ENCODE results near the gene PFKFB2. TPM values are rescaled to one million over a fixed set of nuclear protein-coding genes. Genes with fewer than 3 reads are reported as not detected.

The PFKFB2 gene
- total RNA-seq, 1 donor from 2014 or later, result 63.2 TPM

DNA sequence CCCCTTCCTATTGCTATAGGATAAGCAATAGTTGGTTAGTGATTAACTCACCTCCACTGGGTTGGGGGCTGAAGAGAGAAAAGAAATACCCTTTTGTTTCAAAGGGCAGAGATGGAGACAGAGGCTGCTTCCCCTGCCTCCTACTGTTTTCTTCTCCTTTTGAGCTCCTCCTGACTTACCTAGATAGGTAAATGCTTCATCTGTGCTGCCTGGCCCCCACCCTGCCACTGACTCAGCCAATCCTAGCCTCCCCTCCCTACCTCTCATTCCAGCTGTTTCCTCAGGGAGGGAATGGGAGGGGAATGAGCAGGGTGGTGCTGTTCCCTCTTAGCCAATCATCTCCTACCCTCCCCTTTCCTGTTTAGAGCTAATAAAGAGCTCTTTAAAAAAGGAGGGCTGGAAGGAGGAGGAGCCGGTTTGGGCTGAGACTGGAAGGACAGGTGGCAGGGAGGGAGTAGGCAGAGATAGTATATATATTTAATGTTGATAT lies 20.5 kb upstream of the PFKFB2 start, which contains the start of gene C1orf116:
TSS of gene C1orf116 (minus strand) at position 229 of the 490 bp plus-strand sequence. CDS start 5,158 bp downstream, outside the sequence.
- FAIRE-seq (no peak), DNase-seq (ENCODE audit: low read depth) (peak; percentile 99)
- H3K4me3 ChIP-seq (ENCODE audit: low read depth, low read length), result peak within 1 kb of the TSS; percentile 74
- H3K36me3 ChIP-seq (ENCODE audit: control insufficient read depth, insufficient read depth, low read length), result peaks cover 1% of the 10 kb centered on the region
- no peaks in the 10 kb centered on the region for H3K27me3 ChIP-seq (ENCODE audit: control insufficient read depth, insufficient read depth, low read length)
- TF ChIP-seq, protein P1, sequence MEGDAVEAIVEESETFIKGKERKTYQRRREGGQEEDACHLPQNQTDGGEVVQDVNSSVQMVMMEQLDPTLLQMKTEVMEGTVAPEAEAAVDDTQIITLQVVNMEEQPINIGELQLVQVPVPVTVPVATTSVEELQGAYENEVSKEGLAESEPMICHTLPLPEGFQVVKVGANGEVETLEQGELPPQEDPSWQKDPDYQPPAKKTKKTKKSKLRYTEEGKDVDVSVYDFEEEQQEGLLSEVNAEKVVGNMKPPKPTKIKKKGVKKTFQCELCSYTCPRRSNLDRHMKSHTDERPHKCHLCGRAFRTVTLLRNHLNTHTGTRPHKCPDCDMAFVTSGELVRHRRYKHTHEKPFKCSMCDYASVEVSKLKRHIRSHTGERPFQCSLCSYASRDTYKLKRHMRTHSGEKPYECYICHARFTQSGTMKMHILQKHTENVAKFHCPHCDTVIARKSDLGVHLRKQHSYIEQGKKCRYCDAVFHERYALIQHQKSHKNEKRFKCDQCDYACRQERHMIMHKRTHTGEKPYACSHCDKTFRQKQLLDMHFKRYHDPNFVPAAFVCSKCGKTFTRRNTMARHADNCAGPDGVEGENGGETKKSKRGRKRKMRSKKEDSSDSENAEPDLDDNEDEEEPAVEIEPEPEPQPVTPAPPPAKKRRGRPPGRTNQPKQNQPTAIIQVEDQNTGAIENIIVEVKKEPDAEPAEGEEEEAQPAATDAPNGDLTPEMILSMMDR (IDR thresholded peaks at IDR 0.05; ENCODE audit: insufficient read depth, low read length, severe bottlenecking), result no peak

DNA sequence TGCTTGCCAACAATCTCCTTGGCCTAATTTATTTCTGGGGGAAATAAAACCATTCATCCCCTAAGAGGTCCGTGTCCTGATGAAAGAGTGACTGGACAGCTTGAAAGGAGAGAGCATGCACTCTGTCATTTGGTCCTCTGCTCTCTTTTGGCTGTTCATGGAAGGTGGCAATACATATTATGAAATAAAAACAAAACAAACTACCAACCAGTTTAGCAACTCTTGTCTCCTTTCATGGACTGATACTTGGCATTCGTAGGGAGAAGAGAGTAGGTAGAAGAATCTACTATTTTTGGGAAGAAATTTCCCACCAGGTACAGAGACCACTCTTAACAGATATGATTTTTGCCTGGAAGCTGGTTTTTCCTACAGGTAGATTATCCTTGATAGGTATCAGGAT lies 19.8 kb upstream of the PFKFB2 start:
- no peak for FAIRE-seq
- no peaks in the 10 kb centered on the region for H3K27me3 ChIP-seq (ENCODE audit: control insufficient read depth, insufficient read depth, low read length)
- DNase-seq (ENCODE audit: low read depth), result peak; percentile 22
- H3K4me3 ChIP-seq (ENCODE audit: low read depth, low read length), result no peak overlapping the region
- TF ChIP-seq, protein P1 (IDR thresholded peaks at IDR 0.05; ENCODE audit: insufficient read depth, low read length, severe bottlenecking), result no peak
- peaks cover 1% of the 10 kb centered on the region for H3K36me3 ChIP-seq (ENCODE audit: control insufficient read depth, insufficient read depth, low read length)

DNA sequence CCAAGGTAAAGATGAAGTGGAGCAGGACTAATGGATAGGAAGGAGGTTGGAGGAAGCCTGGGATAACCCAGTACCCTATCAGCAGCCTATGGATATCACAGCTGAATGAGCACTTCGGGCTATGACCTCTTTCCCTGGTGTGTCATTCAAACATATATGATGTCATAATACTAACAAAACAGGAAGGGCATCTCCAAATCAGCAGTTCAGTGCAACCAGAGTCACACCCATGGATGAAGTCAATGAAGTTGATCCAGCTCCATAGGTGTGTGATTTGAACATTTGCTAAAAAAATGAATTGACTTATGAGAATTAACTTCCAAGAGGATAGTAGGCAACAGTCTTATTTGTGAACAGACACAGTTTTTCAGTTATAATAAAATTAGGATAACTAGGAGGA lies 18.9 kb upstream of the PFKFB2 start:
- DNase-seq (ENCODE audit: low read depth), result peak; percentile 76
- no peak for FAIRE-seq

DNA sequence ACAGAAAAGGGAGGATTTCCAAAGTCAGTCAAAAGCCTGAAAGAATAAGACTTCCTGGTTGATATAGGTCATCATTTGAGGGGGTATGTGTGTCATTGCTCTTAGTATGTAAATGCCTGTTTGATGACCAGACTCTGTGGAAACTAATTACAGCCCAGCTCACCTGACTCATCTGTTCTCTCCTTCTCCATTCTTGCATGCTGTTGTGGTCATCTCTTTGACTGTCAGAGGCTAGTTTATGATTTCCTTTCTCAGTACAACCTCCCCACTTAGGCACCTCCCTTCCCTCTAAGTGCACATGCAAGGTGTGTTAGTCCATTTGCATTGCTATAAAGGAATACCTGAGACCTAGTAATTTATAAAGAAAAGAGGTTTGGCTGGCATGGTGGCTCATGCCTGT lies 18.1 kb upstream of the PFKFB2 start:
- Histone ChIP-seq H3K27me3 (ENCODE audit: control insufficient read depth, insufficient read depth, low read length) (no peaks in the 10 kb centered on the region), H3K4me3 (ENCODE audit: low read depth, low read length) (no peak overlapping the region), H3K36me3 (ENCODE audit: control insufficient read depth, insufficient read depth, low read length) (peaks cover 1% of the 10 kb centered on the region)
- FAIRE-seq, result peak; percentile 77
- peak; percentile 98 for DNase-seq (ENCODE audit: low read depth)
- TF ChIP-seq, protein P1 (IDR thresholded peaks at IDR 0.05; ENCODE audit: insufficient read depth, low read length, severe bottlenecking), result no peak

More for the DNA sequence above, 18.9 kb upstream of the PFKFB2 start:
- Histone ChIP-seq H3K36me3 (ENCODE audit: control insufficient read depth, insufficient read depth, low read length) (peaks cover 1% of the 10 kb centered on the region), H3K27me3 (ENCODE audit: control insufficient read depth, insufficient read depth, low read length) (no peaks in the 10 kb centered on the region), H3K4me3 (ENCODE audit: low read depth, low read length) (no peak overlapping the region)
- TF ChIP-seq, protein P1 (IDR thresholded peaks at IDR 0.05; ENCODE audit: insufficient read depth, low read length, severe bottlenecking), result no peak

DNA sequence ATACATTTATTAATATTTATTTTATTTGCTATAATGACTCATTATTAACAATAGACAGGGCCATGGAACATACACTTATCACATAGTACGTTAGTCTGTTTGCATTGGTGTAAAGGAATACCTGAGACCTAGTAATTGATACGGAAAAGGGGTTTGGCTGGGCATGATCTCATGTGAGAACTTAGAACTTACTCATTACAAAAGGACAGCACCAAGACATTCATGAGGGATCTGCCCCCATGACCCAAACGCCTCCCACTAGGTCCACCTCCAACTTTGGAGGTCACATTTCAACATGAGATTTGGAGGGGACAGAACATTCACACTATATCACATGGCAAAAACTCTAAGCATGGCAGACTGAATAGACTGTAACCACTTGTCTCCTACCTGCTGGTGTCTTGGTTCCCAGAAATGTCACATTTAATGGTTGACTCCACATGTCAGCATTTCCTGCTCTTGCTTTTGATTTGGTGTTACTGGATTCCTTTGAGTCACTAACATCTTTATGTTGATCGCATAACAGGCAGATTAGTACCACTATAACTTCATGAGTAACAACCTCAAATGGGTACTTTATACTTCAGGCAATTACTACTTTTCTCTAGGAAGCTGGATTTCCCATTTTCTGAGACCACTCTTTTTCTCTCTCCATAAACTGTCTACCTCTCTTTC lies 17.1 kb upstream of the PFKFB2 start:
- TF ChIP-seq, protein P1 (IDR thresholded peaks at IDR 0.05; ENCODE audit: insufficient read depth, low read length, severe bottlenecking), result no peak
- no peak overlapping the region for H3K4me3 ChIP-seq (ENCODE audit: low read depth, low read length)
- FAIRE-seq (peak; percentile 7), DNase-seq (ENCODE audit: low read depth) (peak; percentile 47)
- H3K36me3 ChIP-seq (ENCODE audit: control insufficient read depth, insufficient read depth, low read length), result peaks cover 1% of the 10 kb centered on the region
- no peaks in the 10 kb centered on the region for H3K27me3 ChIP-seq (ENCODE audit: control insufficient read depth, insufficient read depth, low read length)

Data from bronchial epithelial cell (primary cell).